Amygdala (tissue), 56 donors: ENCODE data around the gene ZNF442.
"Not testable (repeated sequence)": the region's sequence is repeated elsewhere in the genome, so short reads cannot be mapped to it uniquely, and the experiment has no call there.

Source experiments
- DNase-seq, 56 donors: peaks; one replicate each; lab custom pipeline; 2025; lab: John Stamatoyannopoulos, UW

ZNF442 gene

DNA sequence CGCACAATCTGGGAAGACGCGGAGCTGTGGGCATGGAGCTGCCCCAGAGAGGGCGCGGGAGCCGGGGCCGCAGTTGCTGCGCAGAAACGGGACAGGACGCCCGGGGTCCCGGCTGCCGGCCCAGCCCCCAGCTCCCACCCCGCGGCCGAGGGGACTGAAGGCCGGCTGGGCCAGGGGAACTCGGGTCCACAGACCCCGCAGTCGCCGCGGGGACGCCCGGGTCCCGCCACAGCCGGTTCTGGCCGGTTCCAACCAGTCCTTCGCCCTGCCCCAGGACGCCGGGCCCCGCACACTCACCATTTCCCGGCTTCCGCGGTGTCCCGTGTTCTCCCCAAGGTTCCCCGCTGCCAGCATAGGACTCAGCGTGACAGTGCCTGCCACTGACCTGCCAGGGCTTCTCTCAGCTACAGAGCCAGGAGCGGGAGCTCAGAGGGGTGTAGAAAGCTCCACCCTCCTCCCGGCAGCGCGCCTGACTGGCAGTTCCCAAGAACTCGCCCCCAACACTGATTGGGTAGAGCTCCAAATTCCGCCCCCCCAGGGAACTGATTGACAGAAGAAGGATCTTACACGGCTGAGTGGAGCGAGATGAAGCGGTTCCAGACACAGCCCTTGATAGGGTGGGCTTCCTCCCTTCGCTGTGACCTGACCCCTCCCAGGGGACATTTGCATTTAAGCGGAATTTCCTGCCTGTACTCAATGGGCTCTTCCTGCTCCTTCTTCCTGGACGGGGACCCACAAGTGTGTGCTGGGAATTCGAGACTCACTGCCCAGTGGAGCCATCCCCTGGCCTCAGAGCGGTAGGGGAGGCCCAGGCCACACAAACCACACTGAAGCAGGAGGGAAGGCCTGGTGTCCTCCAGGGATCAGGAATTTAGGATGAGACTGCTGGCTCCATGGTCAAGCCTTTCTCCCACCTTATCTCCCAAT is at the start of gene ZNF442:
Gene ZNF442 (minus strand): TSS at position 448 of the 927 bp plus-strand sequence. CDS start 2,052 bp downstream, outside the sequence.
- DNase-seq: peak; percentile 28 to 97 (median 92)

DNA sequence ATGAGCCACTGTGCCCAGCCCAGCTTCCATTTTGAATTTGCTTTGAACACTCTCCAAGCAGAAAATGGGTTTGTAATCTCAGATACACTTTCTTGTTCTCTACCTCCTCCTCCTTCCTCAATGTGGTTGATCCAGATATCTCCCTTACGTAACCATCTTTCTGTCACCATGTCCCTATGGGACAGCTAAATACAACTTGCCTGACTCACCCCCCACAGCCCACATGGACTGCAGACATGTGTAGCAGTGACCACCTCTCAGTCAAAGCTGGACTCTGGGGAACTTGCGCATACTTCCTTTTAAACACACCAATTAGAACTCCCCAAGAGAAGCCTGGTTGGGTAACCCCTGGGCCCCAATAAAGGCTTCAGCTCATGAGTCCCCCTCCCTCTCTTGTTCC is 46.4 kb upstream of the ZNF442 start:
- DNase-seq: no peak

DNA sequence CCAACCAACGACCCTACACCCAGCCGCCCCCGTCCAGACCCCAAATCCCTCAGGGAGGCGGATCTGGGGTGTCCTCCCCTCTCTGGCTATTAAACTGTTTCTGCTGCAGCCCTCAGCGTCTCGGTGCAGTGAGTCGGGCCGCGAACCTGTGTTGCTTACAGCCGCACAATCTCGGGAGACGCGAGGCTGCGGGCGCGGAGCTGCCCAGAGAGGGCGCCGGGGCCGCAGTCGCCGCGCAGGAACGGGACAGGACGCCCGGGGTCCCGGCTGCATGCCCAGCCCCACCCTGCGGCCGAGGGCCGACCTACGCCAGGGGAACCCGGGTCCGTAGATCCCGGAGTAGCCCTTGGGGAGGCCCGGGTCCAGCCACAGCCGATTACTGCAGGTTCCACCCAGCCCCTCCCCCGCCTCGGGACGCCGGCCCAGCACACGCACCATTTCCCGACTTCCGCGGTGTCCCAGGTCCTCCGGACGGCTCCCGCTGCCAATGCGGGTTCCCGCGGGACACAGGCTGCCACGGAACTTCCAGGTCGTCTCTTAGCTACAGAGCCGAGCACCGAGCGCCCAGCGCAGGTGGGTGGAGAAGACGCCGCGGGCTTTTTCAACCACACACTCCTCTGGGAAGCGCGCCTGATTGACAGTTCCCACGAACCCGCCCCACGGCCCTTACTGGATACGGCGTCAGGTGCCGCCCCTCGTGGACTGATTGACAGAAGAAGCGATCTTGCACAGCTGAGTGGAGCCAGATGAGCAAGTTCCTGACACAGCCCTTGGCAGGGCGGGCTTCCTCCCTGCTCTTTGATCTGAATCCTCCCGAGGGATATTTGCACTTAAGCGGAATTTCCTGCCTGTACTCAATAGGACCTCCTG is 35.4 kb upstream of the ZNF442 start, which contains the start of gene ZNF799:
Gene ZNF799 (minus strand): TSS at position 639 of the 870 bp plus-strand sequence. CDS start 201 bp downstream, at position 438.
- peak; percentile 28 to 98 (median 93) for DNase-seq

DNA sequence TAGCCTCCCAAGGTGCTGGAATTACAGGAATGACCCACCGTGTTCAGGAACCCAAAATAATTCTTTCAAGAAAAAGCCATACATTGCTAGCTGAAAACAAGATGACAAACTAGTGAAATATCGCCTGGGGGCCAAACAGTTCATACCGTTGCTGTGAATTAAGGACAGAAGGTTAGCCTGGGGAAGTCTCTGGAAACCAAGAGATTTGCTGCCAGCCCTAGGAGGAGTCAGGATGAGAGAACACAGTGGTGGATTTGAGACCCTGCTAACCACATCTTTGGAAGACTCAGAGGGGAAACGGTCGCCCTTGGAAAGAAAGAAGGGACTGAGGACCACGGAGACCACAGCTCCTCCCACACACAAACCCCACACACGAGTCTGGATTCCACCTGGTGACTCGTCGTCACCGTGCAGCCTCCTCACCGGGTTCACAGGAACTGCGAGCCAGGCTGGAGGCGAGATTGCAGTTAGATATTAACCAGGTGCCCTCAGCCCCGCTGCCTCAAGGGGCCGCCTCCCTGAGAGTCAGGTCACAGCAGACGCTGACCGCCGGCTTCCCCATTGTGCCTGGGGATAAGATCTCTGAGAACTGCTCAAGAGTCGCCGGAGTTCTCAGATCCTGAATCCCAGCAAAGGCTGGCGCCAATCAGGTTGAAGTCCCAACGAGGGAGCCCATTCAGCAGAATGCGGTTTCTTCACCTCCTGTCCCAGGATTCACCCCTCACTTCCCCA is 34.6 kb upstream of the ZNF442 start:
- DNase-seq: peak in 7 of 56 donors; percentile 0 to 52 (median 18)

DNA sequence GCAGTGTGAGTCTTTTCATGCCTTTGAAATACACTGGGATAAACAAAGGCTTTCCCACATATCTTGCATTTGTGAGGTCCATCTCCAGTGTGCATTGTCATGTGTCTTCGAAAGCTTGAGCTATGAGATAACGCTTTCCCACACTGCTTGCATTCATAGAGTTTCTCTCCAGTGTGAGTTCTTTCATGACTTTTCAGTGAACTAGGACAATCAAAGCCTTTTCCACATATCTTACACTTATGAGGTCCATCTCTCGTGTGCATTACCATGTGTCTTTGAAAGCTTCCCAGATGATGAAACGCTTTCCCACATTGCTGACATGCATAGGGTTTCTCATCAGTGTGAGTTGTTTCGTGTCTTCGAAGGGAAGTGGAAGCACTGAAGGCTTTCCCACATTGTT is 25.7 kb upstream of the ZNF442 start:
- DNase-seq: not testable (repeated sequence)

DNA sequence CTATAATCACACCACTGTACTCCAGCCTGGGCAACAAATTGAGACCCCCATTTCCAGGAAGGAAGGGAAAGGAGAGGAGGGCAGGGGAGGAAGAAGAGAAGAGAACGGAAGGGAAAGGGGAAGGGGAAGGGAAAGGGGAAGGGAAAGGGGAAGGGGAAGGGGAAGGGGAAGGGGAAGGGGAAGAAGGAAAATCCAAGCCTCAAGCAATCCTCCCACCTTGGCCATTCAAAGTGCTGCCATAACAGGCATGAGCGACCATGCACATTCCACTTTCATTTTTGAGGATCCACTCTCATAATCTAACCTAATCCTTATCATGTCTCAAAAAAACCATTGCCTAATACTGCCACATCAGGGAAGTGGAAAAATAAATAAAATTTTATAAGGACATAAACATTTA is 20.9 kb upstream of the ZNF442 start:
- DNase-seq: not testable (repeated sequence)

DNA sequence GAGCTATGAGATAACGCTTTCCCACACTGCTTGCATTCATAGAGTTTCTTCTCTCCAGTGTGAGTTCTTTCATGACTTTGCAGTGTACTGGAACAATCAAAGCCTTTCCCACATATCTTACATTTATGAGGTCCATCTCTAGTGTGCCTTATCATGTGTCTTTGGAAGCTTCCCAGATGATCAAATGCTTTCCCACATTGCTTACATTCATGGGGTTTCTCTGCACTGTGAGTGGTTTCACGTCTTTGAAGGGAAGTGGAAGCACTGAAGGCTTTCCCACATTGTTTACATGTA is 14.9 kb upstream of the ZNF442 start:
- DNase-seq: no peak

DNA sequence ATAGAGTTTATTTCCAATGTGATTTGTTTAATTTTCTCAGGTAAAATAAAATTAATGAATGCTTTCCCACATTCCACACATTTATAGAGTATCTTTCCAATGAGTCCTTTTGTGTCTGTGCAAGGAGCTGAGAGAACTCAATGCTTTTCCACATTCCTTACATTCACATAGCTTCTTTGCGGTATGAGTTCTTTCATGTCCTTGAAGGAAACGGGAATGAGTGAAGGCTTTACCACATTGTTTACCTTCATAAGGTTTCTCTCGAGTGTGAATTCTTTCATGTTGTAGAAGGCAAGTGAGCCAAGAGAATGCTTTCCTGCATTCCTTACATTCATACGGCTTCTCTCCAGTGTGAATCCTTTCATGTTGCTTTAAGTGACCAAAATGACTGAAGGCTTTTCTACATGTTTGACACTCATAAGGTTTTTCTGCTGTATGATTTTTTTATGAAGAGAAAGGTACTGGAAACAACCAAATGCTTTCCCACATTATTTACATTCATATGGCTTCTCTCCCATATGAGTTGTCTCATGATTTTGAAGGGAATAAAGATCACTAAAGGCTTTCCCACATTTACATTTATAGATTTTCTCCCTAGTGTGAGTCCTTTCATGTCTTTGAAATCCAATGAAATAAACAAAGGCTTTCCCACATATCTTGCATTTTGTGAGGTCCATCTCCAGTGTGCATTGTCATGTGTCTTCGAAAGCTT is 14.4 kb upstream of the ZNF442 start:
- DNase-seq: no peak

DNA sequence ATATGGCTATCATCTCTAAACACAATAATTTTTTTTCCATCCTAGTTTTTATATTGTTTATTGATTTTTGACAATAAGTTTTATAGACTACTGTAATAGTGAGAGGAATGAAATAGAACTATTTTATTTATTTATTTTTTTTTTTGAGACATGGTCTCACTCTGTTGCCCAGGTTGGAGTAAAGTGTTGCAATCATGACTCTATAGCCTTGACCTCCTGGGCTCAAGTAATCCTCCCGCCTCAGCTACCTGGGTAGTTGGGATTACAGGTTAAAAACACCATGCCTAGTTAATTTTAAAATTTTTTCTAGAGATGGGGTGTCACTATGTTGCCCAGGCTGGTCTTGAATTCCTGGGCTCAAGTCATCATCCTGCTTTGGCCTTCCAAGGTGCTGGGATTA is 8.5 kb upstream of the ZNF442 start:
- no peak for DNase-seq

DNA sequence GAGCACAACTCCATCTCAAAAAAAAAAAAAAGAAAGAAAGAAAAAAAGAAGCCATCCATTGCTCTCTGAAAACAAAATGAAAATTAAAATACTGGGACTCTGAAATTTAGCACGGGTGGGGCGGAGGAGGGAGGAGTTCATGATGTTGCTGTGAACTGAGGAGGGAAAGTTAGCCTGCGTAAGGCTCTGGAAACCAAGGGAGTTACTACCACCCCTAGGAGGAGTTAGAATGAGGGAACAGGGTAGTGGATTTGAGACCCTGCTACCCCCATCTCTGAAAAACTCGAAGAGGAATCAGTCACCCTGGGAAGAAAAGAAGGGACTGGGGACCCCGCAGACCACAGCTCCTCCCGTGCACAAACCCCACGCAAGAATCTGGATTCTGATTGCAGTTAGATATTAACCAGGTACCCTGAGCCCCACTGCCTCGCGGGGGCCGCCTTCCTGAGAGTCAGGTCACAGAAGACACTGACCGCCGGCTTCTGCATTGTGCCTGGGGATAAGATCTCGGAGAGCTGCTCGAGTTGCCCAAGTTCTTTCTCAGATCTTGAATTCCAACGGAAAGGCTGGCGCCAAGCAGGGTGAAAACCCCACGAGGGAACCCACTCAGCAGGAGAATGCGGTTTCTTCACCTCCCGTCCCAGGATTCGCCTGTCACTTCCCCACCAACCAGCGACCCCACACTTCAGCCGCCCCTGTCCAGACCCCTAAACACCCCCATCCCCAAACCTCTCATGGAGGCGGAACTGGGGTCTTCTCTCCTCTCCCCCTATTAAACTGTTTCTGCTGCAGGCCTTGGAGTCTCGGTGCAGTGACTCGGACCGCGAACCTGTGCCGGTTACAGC is 870 bp downstream of the ZNF442 start:
- DNase-seq: peak in 16 of 56 donors; percentile 2 to 36 (median 26)

DNA sequence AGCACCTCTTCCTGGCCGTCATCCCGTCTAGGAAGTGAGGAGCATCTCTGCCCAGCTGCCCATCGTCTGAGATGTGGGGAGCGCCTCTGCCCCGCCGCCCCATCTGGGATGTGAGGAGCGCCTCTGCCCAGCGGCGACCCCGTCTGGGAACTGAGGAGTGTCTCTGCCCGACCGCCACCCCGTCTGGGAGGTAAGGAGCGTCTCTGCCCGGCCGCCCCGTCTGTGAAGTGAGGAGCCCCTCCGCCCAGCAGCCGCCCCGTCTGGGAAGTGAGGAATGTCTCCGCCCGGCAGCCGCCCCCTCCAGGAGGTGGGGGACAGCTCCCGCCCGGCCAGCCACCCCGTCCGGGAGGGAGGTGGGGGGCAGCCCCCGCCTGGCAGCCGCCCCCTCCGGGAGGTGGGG is 3.2 kb downstream of the ZNF442 start:
- not testable (repeated sequence) for DNase-seq

DNA sequence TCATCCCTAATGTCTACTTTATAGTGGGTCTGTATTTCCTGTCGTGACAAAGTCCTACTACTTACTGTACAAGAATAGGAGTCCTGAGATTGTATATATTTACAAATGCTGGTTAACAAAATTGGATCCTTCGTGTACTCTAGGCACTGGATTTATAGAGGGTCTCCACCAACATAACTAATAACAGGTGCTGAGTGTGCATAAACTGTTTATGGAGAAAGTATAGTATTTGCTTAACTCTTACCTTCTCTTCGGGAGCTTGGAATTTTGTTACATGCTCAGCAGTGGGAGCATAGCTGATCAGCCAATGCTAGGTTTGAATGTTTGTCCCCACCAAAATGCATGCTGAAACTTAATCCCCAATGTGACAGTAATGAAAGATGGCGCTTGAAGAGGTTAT is 12.1 kb downstream of the ZNF442 start:
- no peak for DNase-seq

DNA sequence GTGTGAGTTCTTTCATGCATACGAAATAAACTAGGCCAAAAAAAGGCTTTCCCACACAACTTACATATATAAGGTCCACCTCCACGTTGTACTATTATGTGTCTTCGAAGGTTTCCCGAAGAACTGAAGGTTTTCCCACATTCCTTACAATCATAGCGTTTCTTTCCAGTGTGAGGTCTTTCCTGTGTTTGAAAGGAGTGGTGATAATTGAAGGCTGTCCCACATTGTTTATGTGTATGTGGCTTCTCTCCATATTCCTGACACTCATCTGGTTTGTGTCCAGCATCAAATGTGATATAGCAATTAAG is 14.6 kb downstream of the ZNF442 start:
- DNase-seq: no peak

DNA sequence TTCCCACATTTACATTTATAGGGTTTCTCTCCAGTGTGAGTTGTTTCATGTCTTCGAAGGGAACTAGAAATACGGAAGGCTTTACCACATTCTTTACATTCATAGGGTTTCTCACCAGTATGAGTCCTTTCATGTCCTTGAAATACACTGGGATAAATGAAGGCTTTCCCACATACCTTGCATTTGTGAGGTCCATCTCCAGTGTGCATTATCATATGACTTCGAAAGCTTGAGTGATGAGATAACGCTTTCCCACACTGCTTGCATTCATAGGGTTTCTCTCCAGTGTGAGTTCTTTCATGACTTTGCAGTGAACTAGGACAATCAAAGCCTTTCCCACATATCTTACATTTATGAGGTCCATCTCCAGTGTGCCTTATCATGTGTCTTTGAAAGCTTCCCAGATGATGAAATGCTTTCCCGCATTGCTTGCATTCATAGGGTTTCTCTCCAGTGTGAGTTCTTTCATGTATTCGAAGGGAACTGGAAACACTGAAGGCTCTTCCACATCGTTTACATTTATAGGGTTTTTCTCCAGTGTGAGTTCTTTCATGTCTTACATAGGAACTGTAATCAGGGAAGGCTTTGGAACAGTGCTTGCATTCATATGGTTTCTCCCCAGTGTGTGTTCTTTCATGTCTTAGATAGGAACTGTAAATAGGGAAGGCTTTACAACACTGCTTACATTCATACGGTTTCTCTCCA is 15.1 kb downstream of the ZNF442 start:
- no peak for DNase-seq

DNA sequence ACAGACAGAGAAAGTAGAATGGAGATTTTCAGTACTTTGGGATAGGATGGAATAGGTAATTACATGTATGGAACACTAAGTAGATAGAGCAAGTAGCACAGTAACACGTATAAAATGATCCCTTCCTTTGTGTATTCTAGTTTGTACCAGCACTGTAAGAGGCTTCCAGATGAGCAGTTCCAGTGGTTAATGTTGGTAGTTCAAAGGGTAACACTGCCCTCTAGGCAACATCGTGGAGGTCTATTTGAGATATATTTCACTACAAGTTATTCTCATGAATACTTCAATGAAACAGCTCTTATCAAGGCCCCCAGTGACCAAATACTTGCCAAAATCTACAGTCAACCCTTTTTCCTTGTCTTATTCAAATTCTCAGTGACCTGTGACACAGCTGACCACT is 18.6 kb downstream of the ZNF442 start:
- DNase-seq: no peak

DNA sequence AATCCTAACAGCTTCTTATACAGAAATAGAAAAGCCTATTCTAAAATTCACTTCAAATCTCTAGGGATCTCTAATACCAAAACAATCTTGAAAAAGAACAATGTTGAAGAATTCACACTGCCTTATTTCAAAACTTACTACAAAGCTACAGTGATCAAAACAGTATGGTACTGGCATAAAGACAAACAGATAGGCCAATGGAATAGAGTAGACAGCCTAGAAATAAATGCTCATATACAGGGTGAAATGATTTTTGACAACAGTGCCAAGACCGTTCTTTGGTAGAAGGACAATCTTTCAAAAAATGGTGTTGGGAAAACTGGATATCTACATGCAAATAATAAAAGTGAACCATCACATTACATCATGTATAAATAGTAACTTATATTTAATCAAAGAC is 20.3 kb downstream of the ZNF442 start:
- DNase-seq: no peak

DNA sequence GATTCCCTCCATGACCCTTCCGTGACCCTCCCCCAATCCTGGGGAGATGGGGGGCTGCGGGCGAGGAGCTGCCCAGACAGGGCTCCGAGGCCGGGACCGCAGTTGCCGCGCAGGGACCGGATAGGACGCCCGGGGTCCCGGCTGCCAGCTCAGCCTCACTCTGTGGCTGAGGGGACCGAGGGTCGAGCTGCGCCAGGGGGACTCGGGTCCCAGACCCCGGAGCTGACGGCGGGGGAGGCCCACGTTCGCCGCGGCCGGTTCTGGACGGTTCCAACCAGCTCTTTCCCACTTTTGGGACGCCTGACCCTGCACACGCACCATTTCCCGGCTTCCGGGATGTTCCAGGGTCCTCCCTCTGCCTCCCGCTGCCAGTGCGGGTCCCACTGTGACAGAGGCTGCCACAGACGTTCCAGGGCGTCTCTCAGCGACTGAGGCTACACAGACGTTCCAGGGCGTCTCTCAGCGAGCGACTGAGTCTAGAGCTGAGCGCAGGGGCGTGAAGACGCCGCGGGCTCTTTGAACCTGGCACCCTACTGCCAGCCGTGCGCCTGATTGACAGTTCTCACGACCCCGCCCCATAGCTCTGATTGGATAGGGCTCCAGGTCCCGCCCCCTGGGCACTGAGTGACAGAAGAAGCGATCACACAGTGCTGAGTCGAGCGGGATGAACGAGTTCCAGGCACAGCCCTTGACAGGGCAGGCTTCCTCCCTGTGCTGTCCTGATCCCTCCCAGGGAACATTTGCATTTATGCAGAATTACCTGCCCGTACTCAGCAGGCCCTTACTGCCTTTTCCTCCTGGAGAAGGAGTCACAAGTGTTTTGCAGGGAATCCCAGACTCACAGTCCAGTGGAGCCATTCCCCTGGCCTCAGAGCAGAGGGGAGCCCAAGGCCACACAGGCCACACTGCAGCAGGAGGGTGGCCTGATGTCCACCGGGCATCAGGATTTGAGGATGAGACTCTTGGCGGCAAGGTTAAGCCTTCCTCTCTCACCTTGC is 32.0 kb downstream of the ZNF442 start, which contains the start of gene ZNF563:
Gene ZNF563 (minus strand): TSS at position 472 of the 998 bp plus-strand sequence. CDS start 151 bp downstream, at position 321.
- peak; percentile 63 to 99 (median 95) for DNase-seq
